22Rv1 (cell line): ENCODE measurements around the gene ANKRD66.
"Not testable (repeated sequence)": the region's sequence is repeated elsewhere in the genome, so short reads cannot be mapped to it uniquely, and the experiment has no call there.

ENCODE experiments used
- H3K27ac ChIP-seq: fragments of 450-650 bp; 2 replicates; pipeline ENCODE4 v1.5.1; 2017
- ZFX ChIP-seq: fragments of 450-650 bp; IDR thresholded peaks from 2 replicates; pipeline ENCODE4 v1.6.1; 2017; ENCODE audit warnings: antibody characterized with exemption, borderline replicate concordance
- TF ChIP-seq, protein P1 (sequence below): fragments of 450-650 bp; IDR thresholded peaks from 2 replicates; pipeline ENCODE4 v1.5.1; 2017; ENCODE audit warnings: mild to moderate bottlenecking

ANKRD66 gene

DNA sequence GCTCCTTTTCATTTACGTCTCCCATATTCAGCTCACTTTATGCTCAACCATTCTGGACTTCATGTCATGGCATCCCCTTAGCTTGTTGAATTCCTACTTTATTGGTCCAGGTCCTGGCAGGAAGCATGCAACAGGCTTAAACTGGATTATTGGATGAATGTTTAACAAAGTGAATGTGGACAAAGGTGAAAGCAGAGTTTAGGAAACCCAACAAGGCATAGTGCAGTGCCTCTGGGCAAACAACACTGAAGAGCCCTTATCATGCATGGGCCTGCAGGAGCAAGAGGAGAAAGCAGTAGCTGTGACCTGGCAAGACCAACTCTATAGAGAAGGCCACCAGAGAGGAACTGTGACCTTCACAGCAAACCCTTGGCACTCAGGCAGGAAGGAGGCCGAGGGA lies 5.3 kb upstream of the ANKRD66 start:
- no peak overlapping the region for H3K27ac ChIP-seq
- TF ChIP-seq, protein P1, sequence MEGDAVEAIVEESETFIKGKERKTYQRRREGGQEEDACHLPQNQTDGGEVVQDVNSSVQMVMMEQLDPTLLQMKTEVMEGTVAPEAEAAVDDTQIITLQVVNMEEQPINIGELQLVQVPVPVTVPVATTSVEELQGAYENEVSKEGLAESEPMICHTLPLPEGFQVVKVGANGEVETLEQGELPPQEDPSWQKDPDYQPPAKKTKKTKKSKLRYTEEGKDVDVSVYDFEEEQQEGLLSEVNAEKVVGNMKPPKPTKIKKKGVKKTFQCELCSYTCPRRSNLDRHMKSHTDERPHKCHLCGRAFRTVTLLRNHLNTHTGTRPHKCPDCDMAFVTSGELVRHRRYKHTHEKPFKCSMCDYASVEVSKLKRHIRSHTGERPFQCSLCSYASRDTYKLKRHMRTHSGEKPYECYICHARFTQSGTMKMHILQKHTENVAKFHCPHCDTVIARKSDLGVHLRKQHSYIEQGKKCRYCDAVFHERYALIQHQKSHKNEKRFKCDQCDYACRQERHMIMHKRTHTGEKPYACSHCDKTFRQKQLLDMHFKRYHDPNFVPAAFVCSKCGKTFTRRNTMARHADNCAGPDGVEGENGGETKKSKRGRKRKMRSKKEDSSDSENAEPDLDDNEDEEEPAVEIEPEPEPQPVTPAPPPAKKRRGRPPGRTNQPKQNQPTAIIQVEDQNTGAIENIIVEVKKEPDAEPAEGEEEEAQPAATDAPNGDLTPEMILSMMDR = no peak
- no peak for TF ChIP-seq ZFX

DNA sequence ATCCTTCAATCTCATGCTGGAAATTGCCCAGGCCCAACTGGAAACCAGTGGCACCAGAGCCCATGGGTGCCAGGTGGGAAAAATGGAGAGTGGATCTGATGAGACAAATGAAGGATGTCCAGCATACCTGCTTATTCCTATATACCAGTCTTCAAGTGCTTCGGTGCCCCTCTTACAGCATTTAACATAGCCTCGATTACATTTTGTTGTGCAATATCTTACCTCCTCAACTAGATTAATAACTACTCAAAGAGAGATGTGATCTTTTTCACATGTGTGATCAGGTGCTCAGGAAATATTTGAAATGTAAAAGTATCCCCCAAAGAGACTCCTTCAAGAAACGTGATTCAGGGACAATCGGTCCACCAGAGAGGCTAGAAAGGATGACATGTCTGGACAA lies 4.8 kb upstream of the ANKRD66 start:
- no peak overlapping the region for H3K27ac ChIP-seq
- TF ChIP-seq ZFX = no peak
- TF ChIP-seq, protein P1 = no peak

DNA sequence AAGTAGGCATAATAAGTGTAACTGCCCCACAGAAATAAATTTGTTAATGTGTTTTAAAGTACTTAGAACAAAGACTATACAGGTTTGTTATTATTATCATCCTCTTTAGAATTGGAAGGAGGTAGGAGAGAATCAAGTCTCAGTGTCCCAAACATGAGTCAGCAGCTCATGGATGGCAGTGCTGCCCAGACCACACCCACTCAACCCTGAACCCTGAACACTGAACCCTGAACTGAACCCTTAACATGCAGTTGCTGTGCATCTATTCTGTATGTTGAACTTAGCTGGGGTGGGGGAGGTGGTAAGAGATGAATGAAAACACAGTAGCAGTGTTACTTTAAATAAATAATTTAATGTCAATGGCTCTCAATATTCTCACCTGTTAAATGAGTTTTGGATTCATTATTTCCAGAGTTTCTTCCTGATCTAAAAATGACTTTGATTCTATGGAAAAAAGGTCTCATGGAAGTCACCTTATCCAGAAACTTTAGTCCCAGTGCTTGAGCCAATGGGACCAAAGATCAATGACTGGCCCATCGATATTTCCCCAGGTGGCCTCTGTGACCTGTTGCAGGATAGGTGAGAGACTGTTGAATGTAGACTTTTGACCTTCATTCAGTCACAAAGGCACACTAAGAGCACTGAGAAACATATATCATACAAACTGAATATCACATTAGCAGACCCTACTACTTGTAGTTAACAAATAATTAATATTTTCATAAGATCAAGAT lies 3.1 kb upstream of the ANKRD66 start:
- TF ChIP-seq, protein P1 = no peak
- TF ChIP-seq ZFX = no peak
- H3K27ac ChIP-seq = no peak overlapping the region

DNA sequence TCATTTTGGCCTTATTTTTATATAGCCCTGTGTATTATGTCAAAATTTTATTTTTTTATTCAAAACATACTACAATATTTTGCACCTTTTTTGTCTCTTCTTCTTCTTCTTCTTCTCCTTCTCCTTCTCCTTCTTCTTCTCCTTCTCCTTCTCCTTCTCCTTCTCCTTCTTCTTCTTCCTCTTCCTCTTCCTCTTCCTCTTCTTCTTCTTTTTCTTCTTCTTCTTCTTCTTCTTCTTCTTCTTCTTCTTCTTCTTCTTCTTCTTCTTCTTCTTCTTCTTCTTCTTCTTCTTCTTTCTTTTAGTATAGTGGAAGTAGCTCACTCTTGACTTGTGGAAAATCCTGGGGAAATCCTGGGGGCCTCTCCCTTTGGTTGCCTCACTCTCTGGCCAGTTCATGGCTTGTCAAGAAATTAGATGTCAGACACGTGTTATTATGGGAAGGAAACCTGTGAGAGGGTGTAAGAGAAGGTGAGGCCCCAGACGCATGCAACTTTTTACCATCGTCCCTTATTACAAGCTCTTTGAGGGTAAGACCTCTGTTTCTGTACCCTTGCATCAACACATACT lies 2.5 kb upstream of the ANKRD66 start:
- H3K27ac ChIP-seq = not testable (repeated sequence)

DNA sequence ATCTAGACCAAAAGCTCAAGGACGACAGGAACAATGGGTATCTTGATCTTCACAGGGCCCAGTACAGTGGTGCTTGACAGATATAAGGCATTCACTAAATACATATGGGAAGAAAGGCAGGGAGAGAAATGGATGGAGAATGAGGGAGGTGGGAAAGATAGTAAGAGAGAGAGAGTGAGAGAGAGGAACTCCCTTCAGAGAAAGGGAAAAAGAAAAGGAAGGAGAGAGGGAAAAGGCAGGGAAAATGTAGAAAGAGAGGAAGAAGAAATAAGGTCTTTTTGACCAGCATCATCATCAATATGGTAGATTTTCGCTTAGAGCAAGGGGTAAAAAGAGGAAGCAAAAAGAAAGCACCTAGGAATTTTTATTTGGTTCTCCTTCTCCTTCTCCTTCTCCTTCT lies 760 bp upstream of the ANKRD66 start:
- H3K27ac ChIP-seq = no peak overlapping the region
- TF ChIP-seq, protein P1 = no peak

DNA sequence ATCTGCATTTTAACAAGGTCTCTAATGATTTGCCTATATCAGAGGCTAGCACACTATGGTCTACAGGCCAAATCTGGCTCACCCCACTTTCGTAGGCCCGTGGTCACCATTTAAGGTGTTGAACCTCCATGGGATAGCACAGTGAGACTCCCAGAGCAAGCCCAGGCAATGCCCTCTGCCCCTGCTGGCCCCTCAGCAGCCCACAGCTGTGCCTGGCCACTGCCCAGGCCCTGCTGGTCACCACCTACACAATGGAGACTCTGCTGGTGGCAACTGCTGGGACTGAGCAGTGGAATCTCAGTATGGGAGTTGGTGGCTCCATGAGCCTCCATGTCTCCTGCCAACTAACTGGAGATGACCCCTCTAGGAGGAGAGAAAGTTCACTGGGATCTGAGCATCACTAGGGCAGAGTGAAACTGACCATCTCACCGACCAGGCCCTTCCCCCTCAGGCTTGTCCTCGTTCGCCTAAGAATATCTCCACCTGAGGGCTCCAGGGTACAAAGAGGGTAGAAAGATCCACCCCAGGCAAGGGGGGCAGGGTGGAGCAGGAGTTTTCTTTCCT lies 2.3 kb downstream of the ANKRD66 start:
- no peak overlapping the region for H3K27ac ChIP-seq
- TF ChIP-seq, protein P1 = no peak
- TF ChIP-seq ZFX = no peak

DNA sequence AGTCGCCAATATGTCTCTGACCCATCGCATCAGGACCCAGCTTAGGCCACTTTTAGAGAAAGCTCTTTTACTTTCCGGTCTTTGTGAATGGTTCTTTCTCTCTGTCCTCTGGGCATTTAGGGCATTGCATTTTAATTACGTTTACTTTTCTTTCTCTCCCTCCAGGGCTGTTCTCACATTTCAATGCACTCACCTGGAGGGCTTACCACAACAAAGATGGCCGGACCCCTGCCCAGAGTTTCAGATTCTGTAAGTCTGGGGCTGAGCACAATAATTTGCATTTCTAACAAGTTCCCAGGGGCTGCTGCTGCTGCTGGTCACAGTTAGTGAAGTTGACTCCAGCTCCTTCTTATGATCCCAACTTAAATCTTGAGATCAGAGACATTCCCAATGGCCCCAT lies 3.0 kb downstream of the ANKRD66 start:
- TF ChIP-seq, protein P1 = no peak
- TF ChIP-seq ZFX = no peak

More for the DNA sequence above, 3.0 kb downstream of the ANKRD66 start:
- H3K27ac ChIP-seq = no peak overlapping the region
